SK-N-SH treated with all-trans-retinoic acid at 6 μM for 48 hours (cell line): ENCODE data around the gene RIMBP2.

Experiments used
- ATAC-seq: fragments of 200-7000 bp; cut with Tn5 transposase; 3 replicates; pipeline ENCODE4 v1.9.1; 2020; ENCODE audit warnings: mild to moderate bottlenecking, moderate library complexity
- ARNTL ChIP-seq: fragments of 450-650 bp; formaldehyde crosslinking; IDR thresholded peaks from 2 replicates; pipeline ENCODE4 v1.5.0; 2020; ENCODE audit warnings: low read depth, mild to moderate bottlenecking, moderate library complexity, borderline replicate concordance
- CSDC2 ChIP-seq: fragments of 250-450 bp; sonication (Bioruptor Pico); IDR thresholded peaks from 2 replicates; pipeline ENCODE4 v1.5.0; 2020; ENCODE audit warnings: mild to moderate bottlenecking, moderate library complexity
- GLIS3 ChIP-seq: fragments of 250-450 bp; sonication (Bioruptor Pico); IDR thresholded peaks from 2 replicates; pipeline ENCODE4 v1.5.0; 2020; ENCODE audit warnings: mild to moderate bottlenecking, moderate library complexity
- ISL1 ChIP-seq: fragments of 250-450 bp; sonication (Bioruptor Pico); IDR thresholded peaks from 2 replicates; pipeline ENCODE4 v2.1.2; 2022; ENCODE audit warnings: mild to moderate bottlenecking, moderate library complexity
- OSR1 ChIP-seq: fragments of 250-450 bp; sonication (Bioruptor Pico); IDR thresholded peaks from 2 replicates; pipeline ENCODE4 v1.8.0; 2022; ENCODE audit warnings: moderate library complexity, mild to moderate bottlenecking, inconsistent platforms
- PPARA ChIP-seq: fragments of 250-450 bp; sonication (Bioruptor Pico); IDR thresholded peaks from 2 replicates; pipeline ENCODE4 v1.5.0; 2020; ENCODE audit warnings: mild to moderate bottlenecking, borderline replicate concordance
- RARB ChIP-seq: fragments of 250-450 bp; sonication (Bioruptor Pico); IDR thresholded peaks from 2 replicates; pipeline ENCODE4 v1.8.0; 2021; ENCODE audit warnings: mild to moderate bottlenecking, moderate library complexity
- TCF4 ChIP-seq: fragments of 250-450 bp; sonication (Bioruptor Pico); IDR thresholded peaks from 2 replicates; pipeline ENCODE4 v1.8.0; 2021; ENCODE audit warnings: mild to moderate bottlenecking, moderate library complexity, borderline replicate concordance
- TOX ChIP-seq: fragments of 250-450 bp; sonication (Bioruptor Pico); IDR thresholded peaks from 2 replicates; pipeline ENCODE4 v1.8.0; 2021; ENCODE audit warnings: mild to moderate bottlenecking, moderate library complexity, borderline replicate concordance
- ZC3H10 ChIP-seq: fragments of 250-450 bp; sonication (Bioruptor Pico); IDR thresholded peaks from 2 replicates; pipeline ENCODE4 v1.5.1; 2021; ENCODE audit warnings: mild to moderate bottlenecking, moderate library complexity
- ZFP3 ChIP-seq: fragments of 250-450 bp; sonication (Bioruptor Pico); IDR thresholded peaks from 2 replicates; pipeline ENCODE4 v1.5.0; 2020; ENCODE audit warnings: mild to moderate bottlenecking, moderate library complexity
- ZFP30 ChIP-seq: fragments of 450-650 bp; formaldehyde crosslinking; IDR thresholded peaks from 2 replicates; pipeline ENCODE4 v1.5.0; 2022; ENCODE audit warnings: mild to moderate bottlenecking, moderate library complexity
- ZNF565 ChIP-seq: fragments of 450-650 bp; formaldehyde crosslinking; conservative IDR thresholded peaks from 2 replicates; pipeline ENCODE4 v1.5.0; 2020; ENCODE audit warnings: low read depth, mild to moderate bottlenecking, moderate library complexity
- ZNF8 ChIP-seq: fragments of 450-650 bp; formaldehyde crosslinking; IDR thresholded peaks from 2 replicates; pipeline ENCODE4 v1.5.0; 2020; ENCODE audit warnings: mild to moderate bottlenecking, moderate library complexity
- TF ChIP-seq, protein P1 (sequence below): fragments of 250-450 bp; sonication (Bioruptor Pico); IDR thresholded peaks from 2 replicates; pipeline ENCODE4 v1.8.0; 2020; ENCODE audit warnings: mild to moderate bottlenecking, moderate library complexity, borderline replicate concordance
- TF ChIP-seq, protein P2 (sequence below): fragments of 250-450 bp; sonication (Bioruptor Pico); IDR thresholded peaks from 2 replicates; pipeline ENCODE4 v1.8.0; 2021; ENCODE audit warnings: low read depth, mild to moderate bottlenecking, moderate library complexity, borderline replicate concordance
- TF ChIP-seq, protein P3 (sequence below): fragments of 250-450 bp; sonication (Bioruptor Pico); IDR thresholded peaks from 2 replicates; pipeline ENCODE4 v1.5.0; 2020; ENCODE audit warnings: mild to moderate bottlenecking, moderate library complexity
- TF ChIP-seq, protein P4 (sequence below): fragments of 250-450 bp; sonication (Bioruptor Pico); IDR thresholded peaks from 2 replicates; pipeline ENCODE4 v1.5.1; 2021; ENCODE audit warnings: mild to moderate bottlenecking, moderate library complexity

The RIMBP2 gene

DNA sequence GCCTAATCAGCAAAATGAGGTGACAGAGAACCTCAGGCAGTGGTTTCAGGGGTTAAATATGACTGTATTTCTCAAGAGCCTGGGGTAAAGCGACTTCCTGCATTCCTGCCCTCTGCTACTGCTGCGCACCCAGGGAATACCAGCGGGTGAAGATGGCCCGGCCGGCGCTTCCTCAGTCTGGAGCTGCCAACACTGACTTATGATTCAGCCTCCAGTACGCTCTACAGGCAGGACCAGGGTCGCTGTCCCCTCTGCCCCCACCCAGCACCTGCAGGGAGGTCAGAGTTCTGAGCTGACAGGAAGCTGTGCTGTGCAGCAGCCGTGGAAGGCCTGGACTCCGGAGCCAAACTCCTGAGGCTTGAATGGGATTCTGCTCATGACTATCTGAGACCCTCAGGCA, 250.5 kb downstream of the RIMBP2 start:
- no peak for ATAC-seq
- TF ChIP-seq ZC3H10 (CRISPR knock-in tag) (no peak), RARB (CRISPR knock-in tag) (no peak), ARNTL (CRISPR knock-in tag) (no peak), ZNF8 (no peak), ZFP30 (no peak), OSR1 (CRISPR knock-in tag) (no peak), GLIS3 (no peak)
- TF ChIP-seq, protein P1, sequence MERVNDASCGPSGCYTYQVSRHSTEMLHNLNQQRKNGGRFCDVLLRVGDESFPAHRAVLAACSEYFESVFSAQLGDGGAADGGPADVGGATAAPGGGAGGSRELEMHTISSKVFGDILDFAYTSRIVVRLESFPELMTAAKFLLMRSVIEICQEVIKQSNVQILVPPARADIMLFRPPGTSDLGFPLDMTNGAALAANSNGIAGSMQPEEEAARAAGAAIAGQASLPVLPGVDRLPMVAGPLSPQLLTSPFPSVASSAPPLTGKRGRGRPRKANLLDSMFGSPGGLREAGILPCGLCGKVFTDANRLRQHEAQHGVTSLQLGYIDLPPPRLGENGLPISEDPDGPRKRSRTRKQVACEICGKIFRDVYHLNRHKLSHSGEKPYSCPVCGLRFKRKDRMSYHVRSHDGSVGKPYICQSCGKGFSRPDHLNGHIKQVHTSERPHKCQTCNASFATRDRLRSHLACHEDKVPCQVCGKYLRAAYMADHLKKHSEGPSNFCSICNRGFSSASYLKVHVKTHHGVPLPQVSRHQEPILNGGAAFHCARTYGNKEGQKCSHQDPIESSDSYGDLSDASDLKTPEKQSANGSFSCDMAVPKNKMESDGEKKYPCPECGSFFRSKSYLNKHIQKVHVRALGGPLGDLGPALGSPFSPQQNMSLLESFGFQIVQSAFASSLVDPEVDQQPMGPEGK (CRISPR knock-in tag) = no peak
- TF ChIP-seq, protein P2, sequence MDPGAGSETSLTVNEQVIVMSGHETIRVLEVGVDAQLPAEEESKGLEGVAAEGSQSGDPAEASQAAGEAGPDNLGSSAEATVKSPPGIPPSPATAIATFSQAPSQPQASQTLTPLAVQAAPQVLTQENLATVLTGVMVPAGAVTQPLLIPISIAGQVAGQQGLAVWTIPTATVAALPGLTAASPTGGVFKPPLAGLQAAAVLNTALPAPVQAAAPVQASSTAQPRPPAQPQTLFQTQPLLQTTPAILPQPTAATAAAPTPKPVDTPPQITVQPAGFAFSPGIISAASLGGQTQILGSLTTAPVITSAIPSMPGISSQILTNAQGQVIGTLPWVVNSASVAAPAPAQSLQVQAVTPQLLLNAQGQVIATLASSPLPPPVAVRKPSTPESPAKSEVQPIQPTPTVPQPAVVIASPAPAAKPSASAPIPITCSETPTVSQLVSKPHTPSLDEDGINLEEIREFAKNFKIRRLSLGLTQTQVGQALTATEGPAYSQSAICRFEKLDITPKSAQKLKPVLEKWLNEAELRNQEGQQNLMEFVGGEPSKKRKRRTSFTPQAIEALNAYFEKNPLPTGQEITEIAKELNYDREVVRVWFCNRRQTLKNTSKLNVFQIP (CRISPR knock-in tag) = no peak

DNA sequence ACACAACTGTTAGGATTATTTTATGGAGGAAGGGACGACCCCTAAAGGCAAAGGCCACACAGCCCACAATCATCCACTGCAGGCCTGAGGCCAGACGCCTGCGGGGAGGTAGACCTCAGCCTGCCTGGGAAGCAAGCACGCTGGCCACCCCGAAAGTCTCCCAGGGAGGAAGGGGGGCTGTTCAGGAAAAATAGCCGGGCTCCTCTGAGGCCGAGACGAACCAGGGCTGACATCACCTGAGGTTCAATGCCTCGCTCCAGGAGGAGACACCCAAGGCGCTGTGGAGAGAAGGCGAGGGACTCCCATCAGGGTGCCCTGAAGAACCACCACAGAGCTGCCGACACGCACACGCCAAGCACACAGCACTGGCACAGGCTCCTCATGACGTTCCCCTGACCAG, 251.1 kb downstream of the RIMBP2 start:
- TF ChIP-seq ZNF8 = no peak
- TF ChIP-seq TCF4 = no peak
- TF ChIP-seq, protein P3, sequence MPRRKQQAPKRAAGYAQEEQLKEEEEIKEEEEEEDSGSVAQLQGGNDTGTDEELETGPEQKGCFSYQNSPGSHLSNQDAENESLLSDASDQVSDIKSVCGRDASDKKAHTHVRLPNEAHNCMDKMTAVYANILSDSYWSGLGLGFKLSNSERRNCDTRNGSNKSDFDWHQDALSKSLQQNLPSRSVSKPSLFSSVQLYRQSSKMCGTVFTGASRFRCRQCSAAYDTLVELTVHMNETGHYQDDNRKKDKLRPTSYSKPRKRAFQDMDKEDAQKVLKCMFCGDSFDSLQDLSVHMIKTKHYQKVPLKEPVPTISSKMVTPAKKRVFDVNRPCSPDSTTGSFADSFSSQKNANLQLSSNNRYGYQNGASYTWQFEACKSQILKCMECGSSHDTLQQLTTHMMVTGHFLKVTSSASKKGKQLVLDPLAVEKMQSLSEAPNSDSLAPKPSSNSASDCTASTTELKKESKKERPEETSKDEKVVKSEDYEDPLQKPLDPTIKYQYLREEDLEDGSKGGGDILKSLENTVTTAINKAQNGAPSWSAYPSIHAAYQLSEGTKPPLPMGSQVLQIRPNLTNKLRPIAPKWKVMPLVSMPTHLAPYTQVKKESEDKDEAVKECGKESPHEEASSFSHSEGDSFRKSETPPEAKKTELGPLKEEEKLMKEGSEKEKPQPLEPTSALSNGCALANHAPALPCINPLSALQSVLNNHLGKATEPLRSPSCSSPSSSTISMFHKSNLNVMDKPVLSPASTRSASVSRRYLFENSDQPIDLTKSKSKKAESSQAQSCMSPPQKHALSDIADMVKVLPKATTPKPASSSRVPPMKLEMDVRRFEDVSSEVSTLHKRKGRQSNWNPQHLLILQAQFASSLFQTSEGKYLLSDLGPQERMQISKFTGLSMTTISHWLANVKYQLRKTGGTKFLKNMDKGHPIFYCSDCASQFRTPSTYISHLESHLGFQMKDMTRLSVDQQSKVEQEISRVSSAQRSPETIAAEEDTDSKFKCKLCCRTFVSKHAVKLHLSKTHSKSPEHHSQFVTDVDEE (CRISPR knock-in tag) = no peak
- no peak for TF ChIP-seq GLIS3
- TF ChIP-seq ZNF565 (CRISPR knock-in tag) = no peak
- no peak for TF ChIP-seq ZC3H10 (CRISPR knock-in tag)
- no peak for TF ChIP-seq ISL1
- no peak for TF ChIP-seq ZFP3 (CRISPR knock-in tag)
- no peak for TF ChIP-seq CSDC2 (CRISPR knock-in tag)
- ATAC-seq = no peak

DNA sequence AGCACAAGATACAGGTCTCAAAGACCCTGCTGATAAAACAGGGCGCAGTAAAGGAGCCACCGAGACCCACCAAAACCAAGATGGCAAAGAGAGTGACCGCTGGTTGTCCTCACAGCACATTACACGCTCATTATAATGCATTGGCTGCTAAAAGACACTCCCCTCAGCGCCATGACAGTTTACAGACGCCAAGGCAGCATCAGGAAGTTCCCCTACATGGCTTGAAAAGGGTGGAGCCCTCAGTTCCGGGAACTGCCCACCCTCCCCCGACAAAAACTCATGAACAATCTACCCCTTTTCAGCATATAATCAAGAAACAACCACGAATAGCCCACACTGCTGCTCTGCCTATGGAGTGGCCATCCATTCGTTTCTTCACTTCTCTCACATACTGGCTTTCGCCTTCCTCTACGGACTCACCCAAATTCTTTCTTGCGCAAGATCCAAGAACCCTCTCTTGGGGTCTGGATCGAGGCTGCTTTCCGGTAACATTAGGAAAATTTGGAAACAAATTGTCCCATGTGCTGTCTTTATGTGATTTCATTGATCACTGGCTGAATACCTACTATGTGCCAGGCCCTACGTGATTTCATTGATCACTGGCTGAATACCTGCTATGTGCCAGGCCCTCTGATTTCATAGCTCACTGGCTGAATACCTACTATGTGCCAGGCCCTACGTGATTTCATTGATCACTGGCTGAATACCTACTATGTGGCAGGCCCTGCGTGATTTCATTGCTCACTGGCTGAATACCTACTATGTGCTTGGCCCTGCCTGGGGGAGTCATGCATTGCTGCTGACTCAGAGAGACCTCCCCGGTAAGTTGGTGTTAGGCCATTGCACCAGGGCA, 252.1 kb downstream of the RIMBP2 start:
- TF ChIP-seq TOX (CRISPR knock-in tag) (no peak), PPARA (no peak), RARB (CRISPR knock-in tag) (no peak), CSDC2 (CRISPR knock-in tag) (no peak)
- TF ChIP-seq, protein P2 (CRISPR knock-in tag) = no peak
- TF ChIP-seq, protein P1 (CRISPR knock-in tag) = no peak
- TF ChIP-seq, protein P4, sequence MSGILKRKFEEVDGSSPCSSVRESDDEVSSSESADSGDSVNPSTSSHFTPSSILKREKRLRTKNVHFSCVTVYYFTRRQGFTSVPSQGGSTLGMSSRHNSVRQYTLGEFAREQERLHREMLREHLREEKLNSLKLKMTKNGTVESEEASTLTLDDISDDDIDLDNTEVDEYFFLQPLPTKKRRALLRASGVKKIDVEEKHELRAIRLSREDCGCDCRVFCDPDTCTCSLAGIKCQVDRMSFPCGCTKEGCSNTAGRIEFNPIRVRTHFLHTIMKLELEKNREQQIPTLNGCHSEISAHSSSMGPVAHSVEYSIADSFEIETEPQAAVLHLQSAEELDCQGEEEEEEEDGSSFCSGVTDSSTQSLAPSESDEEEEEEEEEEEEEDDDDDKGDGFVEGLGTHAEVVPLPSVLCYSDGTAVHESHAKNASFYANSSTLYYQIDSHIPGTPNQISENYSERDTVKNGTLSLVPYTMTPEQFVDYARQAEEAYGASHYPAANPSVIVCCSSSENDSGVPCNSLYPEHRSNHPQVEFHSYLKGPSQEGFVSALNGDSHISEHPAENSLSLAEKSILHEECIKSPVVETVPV (CRISPR knock-in tag) = no peak
- ATAC-seq = no peak
